GM12865 (cell line): Measurements from ENCODE around the gene PPP2R5B.

Experiments
- DNase-seq: peaks from one replicate; pipeline ENCODE4 v3.0.0; 2010; ENCODE audit warnings: low read depth
- H3K4me3 ChIP-seq: 2 replicates; pipeline ENCODE4 v1.5.1; 2011; ENCODE audit warnings: mild to moderate bottlenecking, low read depth, low read length, control low read depth
- TF ChIP-seq, protein P1 (sequence below): IDR thresholded peaks from 2 replicates; pipeline ENCODE4 v1.5.1; 2011; ENCODE audit warnings: low read length, control low read depth, low read depth, inconsistent platforms; ENCODE audit not compliant: insufficient read depth; ENCODE audit errors: missing control alignments

Gene PPP2R5B

DNA sequence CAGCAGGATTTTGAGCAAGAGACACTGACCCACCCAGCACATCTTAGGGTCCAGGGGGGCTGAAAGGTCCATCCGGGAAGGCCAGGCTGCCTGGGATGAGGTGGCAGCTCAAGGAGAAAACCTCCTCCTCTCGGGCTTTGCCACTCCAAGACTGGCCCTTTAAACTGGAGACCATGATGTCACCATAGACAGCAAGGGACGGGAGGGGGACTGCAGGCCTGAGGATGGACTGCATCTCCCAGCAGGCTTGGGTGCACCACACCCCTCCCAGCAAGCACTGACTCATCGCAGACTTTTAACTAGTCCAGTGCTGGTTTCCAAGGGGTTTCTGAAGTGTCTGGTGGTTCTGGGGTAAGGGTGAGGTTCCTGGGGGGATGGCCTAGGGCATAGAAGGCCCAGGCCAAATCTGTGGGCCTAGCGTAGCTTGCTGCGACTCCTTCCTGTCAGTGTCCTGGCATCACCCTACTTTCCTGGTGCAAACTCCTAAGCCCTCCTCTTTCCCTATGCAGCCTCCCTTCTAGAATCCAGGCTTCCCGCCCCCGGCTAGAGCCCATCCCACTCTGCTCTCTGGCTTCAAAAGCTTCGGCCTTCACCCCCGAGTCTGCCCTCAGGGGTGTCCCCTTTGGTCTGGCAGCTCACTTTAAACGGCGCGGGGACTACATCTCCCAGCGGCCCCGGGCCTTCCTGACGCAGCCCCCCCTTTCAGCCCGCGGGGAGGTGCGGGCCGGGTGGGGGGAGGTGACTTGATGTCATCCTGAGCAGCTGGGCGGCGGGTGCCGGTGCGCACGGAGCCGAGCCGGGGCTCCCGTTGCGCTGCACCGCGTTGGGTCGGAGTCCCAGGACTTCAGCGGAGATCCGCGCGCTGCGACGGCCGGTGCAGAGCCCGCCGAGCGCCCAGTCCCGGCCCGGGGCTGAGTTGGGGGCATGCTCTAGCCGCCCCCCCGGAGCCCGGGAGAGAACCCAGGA lies at the start of gene PPP2R5B:
TSS of gene PPP2R5B (plus strand) at position 746 of the 966 bp plus-strand sequence. CDS start 1,046 bp downstream, outside the sequence.
- peak; percentile 91 for DNase-seq
- H3K4me3 ChIP-seq: peak within 1 kb of the TSS; percentile 81
- TF ChIP-seq, protein P1, sequence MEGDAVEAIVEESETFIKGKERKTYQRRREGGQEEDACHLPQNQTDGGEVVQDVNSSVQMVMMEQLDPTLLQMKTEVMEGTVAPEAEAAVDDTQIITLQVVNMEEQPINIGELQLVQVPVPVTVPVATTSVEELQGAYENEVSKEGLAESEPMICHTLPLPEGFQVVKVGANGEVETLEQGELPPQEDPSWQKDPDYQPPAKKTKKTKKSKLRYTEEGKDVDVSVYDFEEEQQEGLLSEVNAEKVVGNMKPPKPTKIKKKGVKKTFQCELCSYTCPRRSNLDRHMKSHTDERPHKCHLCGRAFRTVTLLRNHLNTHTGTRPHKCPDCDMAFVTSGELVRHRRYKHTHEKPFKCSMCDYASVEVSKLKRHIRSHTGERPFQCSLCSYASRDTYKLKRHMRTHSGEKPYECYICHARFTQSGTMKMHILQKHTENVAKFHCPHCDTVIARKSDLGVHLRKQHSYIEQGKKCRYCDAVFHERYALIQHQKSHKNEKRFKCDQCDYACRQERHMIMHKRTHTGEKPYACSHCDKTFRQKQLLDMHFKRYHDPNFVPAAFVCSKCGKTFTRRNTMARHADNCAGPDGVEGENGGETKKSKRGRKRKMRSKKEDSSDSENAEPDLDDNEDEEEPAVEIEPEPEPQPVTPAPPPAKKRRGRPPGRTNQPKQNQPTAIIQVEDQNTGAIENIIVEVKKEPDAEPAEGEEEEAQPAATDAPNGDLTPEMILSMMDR: no peak

- TF ChIP-seq, protein P1: no peak
- peak; percentile 51 for DNase-seq
- H3K4me3 ChIP-seq: peak overlapping the region; percentile 86
These were observed 48.9 kb upstream of the PPP2R5B start for GRCh38 chr11:64875369-64876228.

DNA sequence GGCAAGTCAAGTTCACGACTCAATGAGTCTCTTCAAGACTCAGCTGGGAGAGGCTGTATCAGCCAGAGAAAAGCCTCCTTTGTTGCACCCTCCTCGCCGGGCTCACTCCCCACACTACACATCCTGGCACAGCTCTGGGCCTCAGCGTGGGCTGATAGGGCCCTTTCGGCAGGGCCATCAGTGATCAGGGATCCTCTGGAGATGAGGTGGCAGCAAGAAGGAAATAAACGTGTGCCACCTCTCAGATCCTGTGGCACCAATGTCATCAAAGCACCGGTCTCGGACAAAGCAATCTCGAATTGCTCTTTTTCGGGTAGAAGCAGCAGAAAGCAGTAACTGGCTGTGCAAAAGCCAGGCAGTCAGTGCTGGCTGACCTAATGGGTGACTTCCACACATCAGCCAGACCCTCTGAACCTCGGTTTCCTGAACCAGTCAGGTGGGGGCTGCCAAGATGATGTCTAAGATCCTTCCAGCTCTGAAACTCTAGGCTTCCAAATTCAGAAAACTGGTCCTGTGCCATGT lies 48.2 kb upstream of the PPP2R5B start:
- H3K4me3 ChIP-seq: peak overlapping the region; percentile 86
- no peak for DNase-seq
- TF ChIP-seq, protein P1: no peak

DNA sequence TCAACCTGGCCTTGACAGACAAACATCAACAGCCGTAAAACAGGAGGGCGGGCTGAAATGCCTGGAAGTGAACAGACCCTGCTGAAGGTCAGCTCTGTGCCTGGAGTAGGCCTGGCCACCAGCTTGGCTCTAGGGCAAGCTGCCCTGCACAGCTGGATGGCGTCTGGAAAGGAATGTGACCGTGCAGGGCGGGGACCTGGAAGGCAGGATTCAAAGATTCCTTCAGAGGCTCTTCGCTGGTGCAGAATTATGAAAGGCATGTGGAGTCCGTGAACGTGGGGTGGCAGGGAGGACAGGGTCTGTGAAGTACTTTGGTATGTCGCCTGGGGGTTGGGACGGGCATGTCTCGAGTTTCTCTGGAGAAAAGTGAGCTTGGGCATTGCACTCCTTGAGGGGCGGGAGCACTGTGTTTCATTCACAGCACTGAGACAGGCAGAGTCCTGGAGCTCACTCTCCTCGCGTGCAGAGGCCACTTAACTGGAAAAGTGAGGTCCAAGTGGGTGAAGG lies 47.6 kb upstream of the PPP2R5B start:
- H3K4me3 ChIP-seq: peak overlapping the region; percentile 86
- TF ChIP-seq, protein P1: no peak
- no peak for DNase-seq

- DNase-seq: peak; percentile 65
- TF ChIP-seq, protein P1: no peak
- H3K4me3 ChIP-seq: peak overlapping the region; percentile 86
These were observed 46.9 kb upstream of the PPP2R5B start for GRCh38 chr11:64877390-64878222.

GRCh38 chr11:64878223-64878493 lies 46.3 kb upstream of the PPP2R5B start:
- TF ChIP-seq, protein P1: no peak
- DNase-seq: no peak
- H3K4me3 ChIP-seq: peak overlapping the region; percentile 86
